G401 (cell line): Measurements from ENCODE around the gene DNM3. TPM values are rescaled to one million over a fixed set of nuclear protein-coding genes. Genes with fewer than 3 reads are reported as not detected.

ENCODE experiments used
- DNase-seq: peaks from one replicate; pipeline ENCODE4 v3.0.0-alpha.2; 2015; ENCODE audit warnings: low spot score
- in situ Hi-C: cut with HindIII; loops from 2 replicates; pipeline ENCODE4 v1.10.0; 2016; ENCODE audit warnings: low sequenced_read_pairs, mixed read lengths
- total RNA-seq: library from RNA; depleted of rRNA; stranded (reverse); fragments of >200 nt; shearing (Covaris generic); gene quantifications from 2 replicates; pipeline ENCODE4 v1.2.3, GENCODE V29; 2014

DNM3 gene
- total RNA-seq, 1 experiment from 2014 or later: 8.3 TPM

DNA sequence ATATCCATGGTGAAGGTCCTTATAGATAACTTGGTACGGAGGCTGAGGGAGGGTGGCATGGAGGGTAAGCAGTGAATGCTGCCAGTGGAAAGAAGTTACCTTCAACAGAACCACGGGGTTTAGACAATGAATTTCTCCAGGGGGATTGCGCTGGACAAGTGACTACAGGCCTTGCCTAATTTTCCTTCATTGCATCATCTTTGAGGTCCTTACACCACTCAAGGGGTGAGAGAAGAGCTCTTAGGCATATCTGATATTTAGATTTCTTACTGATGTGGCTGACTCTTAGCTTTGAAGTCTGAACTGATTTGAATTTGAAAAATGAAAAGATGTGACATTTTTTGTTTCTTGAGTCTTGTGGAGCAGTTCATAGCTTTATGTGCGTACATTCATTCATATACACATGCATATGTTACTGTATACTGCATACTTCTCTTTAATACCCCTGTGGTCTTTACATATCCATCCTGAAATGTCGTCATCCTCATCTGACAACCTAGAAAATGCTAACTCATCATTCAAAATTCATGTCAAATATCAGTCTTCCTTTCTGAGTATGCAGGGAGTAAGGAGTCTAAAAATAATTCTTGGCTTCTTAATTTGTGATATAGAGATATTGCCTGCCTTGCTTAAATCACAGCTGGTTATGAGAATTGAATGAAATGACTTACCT, 63.6 kb downstream of the DNM3 start:
- no peak for DNase-seq
- in situ Hi-C loops: no loop called here

- DNase-seq: no peak
- in situ Hi-C loops: no loop called here
These were observed 68.4 kb downstream of the DNM3 start for GRCh38 chr1:171909711-171910110.

DNA sequence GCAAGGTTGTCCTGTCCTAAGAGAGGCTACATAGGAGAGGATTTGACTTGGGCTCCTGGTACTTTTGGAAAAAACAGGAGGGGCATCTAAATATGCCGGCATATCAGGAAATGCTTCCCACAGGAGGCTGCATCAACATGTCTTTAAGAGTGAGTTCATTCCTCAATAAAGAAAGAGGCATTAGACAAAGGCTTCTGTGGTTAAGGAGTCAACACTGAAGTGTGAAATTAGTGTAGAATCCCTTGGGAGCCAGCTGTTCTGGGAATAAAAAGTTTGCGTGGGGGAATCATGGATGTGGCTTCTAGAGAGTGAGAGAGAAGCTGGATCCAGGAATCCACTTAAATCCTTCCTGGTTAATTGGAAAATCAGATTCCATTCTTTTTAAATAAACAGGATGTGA, 69.5 kb downstream of the DNM3 start:
- in situ Hi-C loops: no loop called here
- no peak for DNase-seq

DNA sequence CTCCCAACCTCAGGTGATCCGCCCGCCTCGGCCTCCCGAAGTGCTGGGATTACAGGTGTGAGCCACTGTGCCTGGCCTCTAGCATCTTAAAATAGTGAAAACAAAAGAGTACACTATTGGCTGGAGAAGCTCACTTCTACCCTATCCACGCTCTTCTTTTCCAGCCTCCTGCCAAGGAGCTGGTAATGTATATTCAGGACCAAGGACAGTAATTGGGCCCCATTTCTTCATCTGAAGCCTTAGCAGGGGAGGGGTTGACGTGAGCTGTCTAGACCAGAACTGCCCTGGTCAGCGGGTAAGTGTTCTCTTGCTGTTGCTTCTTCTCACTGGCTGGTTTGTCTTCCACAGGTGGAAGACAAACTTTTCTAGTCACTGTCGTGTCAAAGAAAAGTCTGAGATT, 70.2 kb downstream of the DNM3 start:
- in situ Hi-C loops: no loop called here

DNA sequence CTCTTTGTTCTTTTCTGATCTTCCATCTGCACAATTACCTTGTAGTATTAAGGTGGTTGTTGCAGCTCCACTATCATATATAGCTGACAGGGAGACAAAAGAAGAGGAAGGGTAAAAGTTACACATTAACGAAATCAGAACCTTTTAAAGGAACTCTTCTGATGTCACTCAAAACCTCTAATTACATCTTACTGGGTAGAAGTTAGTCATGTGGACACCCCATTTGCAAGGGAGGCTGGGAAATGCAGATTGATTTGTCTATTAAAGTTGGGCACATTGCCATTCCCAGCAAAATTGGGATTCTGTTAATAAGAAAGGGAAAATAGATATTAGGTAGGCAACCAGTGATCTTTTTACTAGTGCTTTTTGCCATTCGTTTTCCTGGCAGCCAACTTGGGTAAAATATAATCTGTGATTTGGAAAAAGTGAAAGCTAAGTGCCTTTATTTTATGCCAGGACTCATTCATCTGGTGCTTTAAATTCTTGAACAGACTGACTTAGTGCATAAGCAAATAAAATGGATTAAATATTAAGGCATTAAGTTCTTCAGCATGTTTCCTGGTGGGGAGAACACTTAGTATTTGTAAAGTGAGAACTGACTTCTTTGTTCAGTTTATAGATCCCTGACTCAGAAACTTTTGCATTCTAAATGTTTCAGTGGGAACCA, 71.3 kb downstream of the DNM3 start:
- DNase-seq: no peak
- in situ Hi-C loops: no loop called here

More for the DNA sequence above, 70.2 kb downstream of the DNM3 start:
- no peak for DNase-seq

DNA sequence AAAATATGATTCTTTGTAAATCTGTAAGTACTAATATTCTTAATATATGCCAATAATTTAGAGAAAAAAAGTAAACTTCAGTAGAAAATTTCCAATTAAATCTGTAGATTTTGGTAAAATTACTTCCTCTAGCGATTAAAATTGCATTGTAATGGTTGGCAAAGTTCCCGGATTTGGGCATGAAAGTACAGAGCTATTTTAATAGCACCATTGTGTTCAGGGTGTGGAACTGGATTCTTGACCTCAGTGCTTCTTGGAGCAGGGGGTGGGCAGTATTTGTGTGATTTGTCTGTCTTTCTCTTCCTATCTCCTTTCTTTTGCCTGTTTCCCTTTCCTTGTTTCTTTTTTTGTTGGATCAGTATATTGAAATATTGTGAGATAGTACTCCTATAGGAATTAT, 72.1 kb downstream of the DNM3 start:
- in situ Hi-C loops: no loop called here
- peak; percentile 72 for DNase-seq

DNA sequence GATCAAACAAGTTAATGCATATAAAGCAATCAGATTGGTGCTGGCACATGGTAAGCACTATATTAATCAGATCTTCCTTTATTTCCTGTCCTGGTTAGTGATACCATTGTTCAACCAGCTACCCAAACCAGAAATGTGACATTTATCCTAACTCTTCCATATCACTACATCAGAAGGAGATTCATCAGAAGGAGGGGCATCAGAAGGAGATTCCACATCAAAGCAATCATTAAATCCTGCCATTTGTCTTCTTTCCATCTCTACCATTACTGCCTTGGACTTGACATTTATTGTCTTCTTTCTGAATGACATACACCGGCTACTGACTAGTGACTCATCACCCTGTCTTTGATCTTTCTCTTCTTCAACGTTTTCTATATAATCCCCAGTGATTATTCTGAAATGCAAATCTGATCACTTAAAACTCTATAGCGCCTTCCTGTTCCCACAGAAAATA, 75.0 kb downstream of the DNM3 start:
- in situ Hi-C loops: no loop called here
- no peak for DNase-seq

GRCh38 chr1:171917331-171917730, 76.0 kb downstream of the DNM3 start:
- DNase-seq: no peak
- in situ Hi-C loops: no loop called here

GRCh38 chr1:171919891-171920887, 78.9 kb downstream of the DNM3 start:
- in situ Hi-C loops: no loop called here
- DNase-seq: peak; percentile 49

DNA sequence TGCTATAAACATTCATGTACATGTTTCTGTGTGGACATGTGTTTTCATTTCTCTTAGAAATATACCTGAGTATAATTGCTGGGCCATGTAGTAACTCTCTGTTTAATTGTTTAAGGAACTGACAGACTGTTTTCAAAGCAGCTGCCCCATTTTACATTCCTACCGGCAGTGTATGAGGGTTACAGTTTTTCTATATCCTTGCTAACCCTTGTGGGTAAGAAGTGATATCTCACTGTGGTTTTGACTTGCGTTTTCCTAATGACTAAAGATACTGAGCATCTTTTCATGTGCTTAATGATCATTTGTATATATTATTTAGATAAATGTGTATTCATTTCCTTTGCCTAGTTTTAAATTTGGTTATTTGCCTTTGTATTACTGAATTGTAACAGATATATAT, 81.7 kb downstream of the DNM3 start:
- in situ Hi-C loops: no loop called here
- no peak for DNase-seq

- DNase-seq: no peak
- in situ Hi-C loops: no loop called here
These were observed 87.8 kb downstream of the DNM3 start for GRCh38 chr1:171929121-171929520.

DNA sequence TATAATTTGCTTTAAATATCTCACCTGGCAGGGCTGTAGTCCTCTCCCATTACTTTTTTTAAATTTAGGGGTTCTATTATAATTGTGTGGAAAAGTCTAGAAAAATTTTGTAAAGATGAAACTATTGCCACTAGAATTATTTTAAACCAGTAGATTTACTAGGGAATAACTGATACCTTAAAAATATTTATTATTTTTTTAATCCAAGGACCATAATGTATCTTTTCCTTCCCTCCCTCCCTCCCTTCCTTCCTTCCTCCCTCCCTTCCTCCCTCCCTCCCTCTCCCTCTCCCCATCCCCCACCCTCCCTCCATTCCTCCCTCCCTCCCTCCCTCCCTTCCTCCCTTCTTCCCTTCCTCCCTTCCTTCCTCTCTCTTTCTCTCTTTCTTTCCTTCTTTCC, 90.5 kb downstream of the DNM3 start:
- in situ Hi-C loops: no loop called here
- DNase-seq: no peak

- no peak for DNase-seq
- in situ Hi-C loops: no loop called here
These were observed 93.4 kb downstream of the DNM3 start for GRCh38 chr1:171934664-171935063.

GRCh38 chr1:171935086-171935485, 93.8 kb downstream of the DNM3 start:
- peak; percentile 85 for DNase-seq
- in situ Hi-C loops: no loop called here

DNA sequence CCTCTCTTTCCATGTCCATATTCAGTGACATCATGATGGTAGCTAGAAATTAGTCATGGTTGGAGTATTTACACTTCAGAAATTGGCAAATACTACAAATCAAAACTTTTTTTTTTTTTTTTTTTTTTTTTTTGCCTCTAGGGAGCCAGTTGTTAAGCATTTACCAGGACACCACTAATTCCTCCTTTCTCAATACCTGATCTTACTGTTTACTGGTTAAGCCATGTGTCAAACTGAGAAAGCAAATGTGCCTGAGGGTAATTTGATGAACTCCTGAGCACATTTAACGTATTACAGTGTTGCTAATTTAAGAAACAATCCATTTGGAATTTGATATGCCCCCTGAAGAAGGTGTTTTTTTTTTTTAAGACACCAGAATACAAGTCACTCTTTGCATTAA, 94.4 kb downstream of the DNM3 start:
- no peak for DNase-seq
- in situ Hi-C loops: no loop called here

DNA sequence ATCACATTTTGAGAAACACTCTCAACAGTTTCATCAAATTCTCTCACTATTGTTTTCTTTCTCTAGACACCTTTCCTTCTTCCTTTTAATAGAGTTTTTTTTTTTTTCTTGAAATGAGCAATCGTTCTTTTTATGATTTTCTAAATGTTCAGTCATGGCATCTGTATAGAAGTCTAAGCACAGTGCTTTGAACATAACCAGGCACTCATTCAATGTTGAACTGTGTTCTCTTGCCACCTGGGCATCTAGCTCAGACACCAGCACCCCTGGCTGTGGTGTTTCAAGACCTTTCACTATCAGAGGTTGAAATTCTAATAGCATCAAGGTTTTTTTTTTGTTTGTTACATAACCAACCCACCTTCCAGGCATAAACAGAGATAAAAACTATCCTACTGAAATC, 96.6 kb downstream of the DNM3 start:
- DNase-seq: peak; percentile 37
- in situ Hi-C loops: no loop called here

- in situ Hi-C loops: no loop called here
- DNase-seq: no peak
These were observed 98.4 kb downstream of the DNM3 start for GRCh38 chr1:171939740-171940139.

DNA sequence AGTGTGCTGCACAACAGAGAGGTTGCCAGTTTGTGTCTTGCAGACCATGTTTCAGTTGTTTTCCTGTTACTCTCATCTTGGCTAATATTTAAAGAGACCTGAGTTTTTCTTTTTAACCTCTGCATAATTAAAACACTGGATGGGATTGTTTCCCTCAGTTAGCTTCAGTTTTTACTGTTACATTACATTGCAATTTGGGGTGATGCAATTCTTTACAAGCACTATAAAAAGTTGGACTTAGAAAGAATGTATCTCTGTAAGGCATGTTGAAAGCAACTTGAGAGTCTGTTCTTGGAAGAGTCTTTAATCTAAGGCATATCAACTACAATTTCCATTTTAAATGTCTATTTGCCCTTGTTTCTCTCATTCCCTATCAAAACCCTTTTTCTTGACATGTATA, 99.1 kb downstream of the DNM3 start:
- in situ Hi-C loops: no loop called here
- DNase-seq: no peak

GRCh38 chr1:171941920-171942319, 100.6 kb downstream of the DNM3 start:
- no peak for DNase-seq
- in situ Hi-C loops: no loop called here
